Activated CD8-positive, alpha-beta memory T cell treated with anti-CD3 and anti-CD28 coated beads, Interleukin-2, amount 10 ng/mL, durations not matched to agents 7 days and 5 days (primary cell): ENCODE data around the gene PRKD2. TPM values are rescaled to one million over a fixed set of nuclear protein-coding genes. Genes with fewer than 3 reads are reported as not detected.

Experiments used
- microRNA-seq: library from miRNA; unstranded; fragments of <30 nt; microRNA quantifications from one replicate; pipeline ENCODE4 v1.2.0, GENCODE V29; 2022
- total RNA-seq, 2 experiments: library from RNA; stranded (reverse); gene quantifications; one replicate each; pipeline ENCODE4 v1.2.3, GENCODE V29; 2021

The PRKD2 gene
- total RNA-seq, 2 experiments from 2014 or later, result 147 to 187 TPM

Small RNAs within 50 kb of the gene (microRNA-seq; reads per million reads assigned to microRNA genes)
- not detected for gene MIR320E

Other genes with a start within 250 kb of the PRKD2 start
- under 1 TPM; 0.29 to 0.63 TPM for gene PNMA8A, start 245.6 kb downstream of the PRKD2 start, total RNA-seq
- gene PNMA8B, start 221.2 kb downstream of the PRKD2 start, total RNA-seq, result not detected
- 100 to 1,000 TPM; 497 to 498 TPM for gene CALM3, start 115.8 kb downstream of the PRKD2 start, total RNA-seq
- 10 to 100 TPM in 1 of 2 experiments, 1 to 10 TPM in 1; 1.8 to 27.5 TPM for gene PTGIR, start 92.0 kb downstream of the PRKD2 start, total RNA-seq
- 10 to 100 TPM in 1 of 2 experiments, not detected in 1; 25.9 TPM for gene GNG8, start 80.9 kb downstream of the PRKD2 start, total RNA-seq
- gene DACT3, start 55.9 kb downstream of the PRKD2 start, total RNA-seq, result 1 to 10 TPM in 1 of 2 experiments, under 1 TPM in 1; 0.12 to 1.2 TPM
- gene FKRP, start 28.9 kb upstream of the PRKD2 start, total RNA-seq, result 10 to 100 TPM; 16.3 to 17.7 TPM
- gene STRN4, start 29.3 kb upstream of the PRKD2 start, total RNA-seq, result 10 to 100 TPM; 93.0 to 95.8 TPM
- 100 to 1,000 TPM; 196 to 259 TPM for gene SLC1A5, start 71.5 kb upstream of the PRKD2 start, total RNA-seq
- gene AP2S1, start 133.7 kb upstream of the PRKD2 start, total RNA-seq, result 100 to 1,000 TPM; 134 to 139 TPM
- gene ARHGAP35, start 143.9 kb upstream of the PRKD2 start, total RNA-seq, result 10 to 100 TPM; 31.7 to 35.0 TPM